ENCODE data around the gene THRAP3. TPM values are rescaled to one million over a fixed set of nuclear protein-coding genes. Genes with fewer than 3 reads are reported as not detected.

Gene THRAP3
- total and polyA plus RNA-seq, 9 of the 15 experiments (the other 6 are each of a cell fraction or from before 2014, with no cell fraction given) = 66.2 to 135 (median 113) TPM

DNA sequence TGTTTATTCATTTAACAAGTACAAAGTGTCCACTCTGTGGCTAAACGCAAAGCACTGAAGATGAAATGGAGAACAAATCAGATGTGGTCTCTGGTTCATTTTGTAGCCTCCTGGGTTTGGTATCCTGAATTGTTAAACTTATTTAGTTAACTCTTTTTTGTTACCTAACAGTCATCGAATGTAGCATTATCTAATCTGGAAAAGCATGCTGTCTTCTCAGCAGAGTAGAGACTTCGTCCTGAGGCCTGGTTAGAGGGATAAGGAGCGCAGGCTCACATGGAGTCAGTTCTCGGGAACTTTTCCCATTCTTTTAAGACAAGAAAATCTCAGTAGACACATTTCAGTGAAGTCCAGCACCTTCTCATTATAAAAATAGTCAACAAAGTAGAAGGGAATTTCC lies 48.8 kb downstream of the THRAP3 start (continued):
- TF ChIP-seq, protein P1, sequence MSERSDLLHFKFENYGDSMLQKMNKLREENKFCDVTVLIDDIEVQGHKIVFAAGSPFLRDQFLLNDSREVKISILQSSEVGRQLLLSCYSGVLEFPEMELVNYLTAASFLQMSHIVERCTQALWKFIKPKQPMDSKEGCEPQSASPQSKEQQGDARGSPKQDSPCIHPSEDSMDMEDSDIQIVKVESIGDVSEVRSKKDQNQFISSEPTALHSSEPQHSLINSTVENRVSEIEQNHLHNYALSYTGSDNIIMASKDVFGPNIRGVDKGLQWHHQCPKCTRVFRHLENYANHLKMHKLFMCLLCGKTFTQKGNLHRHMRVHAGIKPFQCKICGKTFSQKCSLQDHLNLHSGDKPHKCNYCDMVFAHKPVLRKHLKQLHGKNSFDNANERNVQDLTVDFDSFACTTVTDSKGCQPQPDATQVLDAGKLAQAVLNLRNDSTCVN (CRISPR knock-in tag; IDR thresholded peaks at IDR 0.05) = no peak
- TF ChIP-seq FOXA3 (CRISPR knock-in tag; conservative IDR thresholded peaks at IDR 0.05 in 1 of 2, IDR thresholded peaks at IDR 0.05 in 1 of 2) (no peak), HDAC2 (IDR thresholded peaks at IDR 0.05) (peak; percentile 68), COPS2 (conservative IDR thresholded peaks at IDR 0.05) (no peak), ARHGAP35 (IDR thresholded peaks at IDR 0.05; ENCODE audit: partially characterized antibody) (no peak), L3MBTL2 (IDR thresholded peaks at IDR 0.05) (peak; percentile 88), MIER1 (IDR thresholded peaks at IDR 0.05; ENCODE audit: low read depth) (no peak), FOXK2 (conservative IDR thresholded peaks at IDR 0.05 in 1 of 2, IDR thresholded peaks at IDR 0.05 in 1 of 2; ENCODE audit: low read depth in 2 of 2) (no peak), NCOA2 (IDR thresholded peaks at IDR 0.05; ENCODE audit: partially characterized antibody in 2 of 2) (no peak), SRSF3 (IDR thresholded peaks at IDR 0.05; ENCODE audit: insufficient read depth, low read length) (no peak), ELF1 (tag; IDR thresholded peaks at IDR 0.05) (no peak), SMAD4 (CRISPR knock-in tag; conservative IDR thresholded peaks at IDR 0.05) (0 out of 2 replicates have a peak, but pooled peaks have one; percentile 62), HMG20A (CRISPR knock-in tag; conservative IDR thresholded peaks at IDR 0.05) (no peak), TEAD4 (IDR thresholded peaks at IDR 0.05; ENCODE audit: low read length) (peak; percentile 89), TEAD4 (CRISPR knock-in tag; IDR thresholded peaks at IDR 0.05; ENCODE audit: borderline replicate concordance) (no peak), TCF7 (IDR thresholded peaks at IDR 0.05; ENCODE audit: borderline replicate concordance) (no peak), POLR2AphosphoS5 (IDR thresholded peaks at IDR 0.05; ENCODE audit: control insufficient read depth, insufficient read depth, low read depth, low read length) (peak; percentile 80; the same call in 1 of the 2 replicates), RFX1 (IDR thresholded peaks at IDR 0.05) (no peak), SMARCA4 (IDR thresholded peaks at IDR 0.05) (peak; percentile 88; the same call in 1 of the 2 replicates), ZNF175 (CRISPR knock-in tag; IDR thresholded peaks at IDR 0.05; ENCODE audit: low read depth) (no peak), ZNF699 (CRISPR knock-in tag; IDR thresholded peaks at IDR 0.05; ENCODE audit: insufficient replicate concordance) (no peak), ESRRA (IDR thresholded peaks at IDR 0.05; ENCODE audit: borderline replicate concordance, low read depth) (no peak)
- TF ChIP-seq, protein P2, sequence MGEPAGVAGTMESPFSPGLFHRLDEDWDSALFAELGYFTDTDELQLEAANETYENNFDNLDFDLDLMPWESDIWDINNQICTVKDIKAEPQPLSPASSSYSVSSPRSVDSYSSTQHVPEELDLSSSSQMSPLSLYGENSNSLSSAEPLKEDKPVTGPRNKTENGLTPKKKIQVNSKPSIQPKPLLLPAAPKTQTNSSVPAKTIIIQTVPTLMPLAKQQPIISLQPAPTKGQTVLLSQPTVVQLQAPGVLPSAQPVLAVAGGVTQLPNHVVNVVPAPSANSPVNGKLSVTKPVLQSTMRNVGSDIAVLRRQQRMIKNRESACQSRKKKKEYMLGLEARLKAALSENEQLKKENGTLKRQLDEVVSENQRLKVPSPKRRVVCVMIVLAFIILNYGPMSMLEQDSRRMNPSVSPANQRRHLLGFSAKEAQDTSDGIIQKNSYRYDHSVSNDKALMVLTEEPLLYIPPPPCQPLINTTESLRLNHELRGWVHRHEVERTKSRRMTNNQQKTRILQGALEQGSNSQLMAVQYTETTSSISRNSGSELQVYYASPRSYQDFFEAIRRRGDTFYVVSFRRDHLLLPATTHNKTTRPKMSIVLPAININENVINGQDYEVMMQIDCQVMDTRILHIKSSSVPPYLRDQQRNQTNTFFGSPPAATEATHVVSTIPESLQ (CRISPR knock-in tag; IDR thresholded peaks at IDR 0.05) = no peak
- TF ChIP-seq, protein P3, sequence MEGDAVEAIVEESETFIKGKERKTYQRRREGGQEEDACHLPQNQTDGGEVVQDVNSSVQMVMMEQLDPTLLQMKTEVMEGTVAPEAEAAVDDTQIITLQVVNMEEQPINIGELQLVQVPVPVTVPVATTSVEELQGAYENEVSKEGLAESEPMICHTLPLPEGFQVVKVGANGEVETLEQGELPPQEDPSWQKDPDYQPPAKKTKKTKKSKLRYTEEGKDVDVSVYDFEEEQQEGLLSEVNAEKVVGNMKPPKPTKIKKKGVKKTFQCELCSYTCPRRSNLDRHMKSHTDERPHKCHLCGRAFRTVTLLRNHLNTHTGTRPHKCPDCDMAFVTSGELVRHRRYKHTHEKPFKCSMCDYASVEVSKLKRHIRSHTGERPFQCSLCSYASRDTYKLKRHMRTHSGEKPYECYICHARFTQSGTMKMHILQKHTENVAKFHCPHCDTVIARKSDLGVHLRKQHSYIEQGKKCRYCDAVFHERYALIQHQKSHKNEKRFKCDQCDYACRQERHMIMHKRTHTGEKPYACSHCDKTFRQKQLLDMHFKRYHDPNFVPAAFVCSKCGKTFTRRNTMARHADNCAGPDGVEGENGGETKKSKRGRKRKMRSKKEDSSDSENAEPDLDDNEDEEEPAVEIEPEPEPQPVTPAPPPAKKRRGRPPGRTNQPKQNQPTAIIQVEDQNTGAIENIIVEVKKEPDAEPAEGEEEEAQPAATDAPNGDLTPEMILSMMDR (IDR thresholded peaks at IDR 0.05 in 2 of 3, conservative IDR thresholded peaks at IDR 0.05 in 1 of 3; ENCODE audit: insufficient read depth in 2 of 3, low read depth in 1 of 3, low read length in 3 of 3) = no peak
- TF ChIP-seq, protein P4, sequence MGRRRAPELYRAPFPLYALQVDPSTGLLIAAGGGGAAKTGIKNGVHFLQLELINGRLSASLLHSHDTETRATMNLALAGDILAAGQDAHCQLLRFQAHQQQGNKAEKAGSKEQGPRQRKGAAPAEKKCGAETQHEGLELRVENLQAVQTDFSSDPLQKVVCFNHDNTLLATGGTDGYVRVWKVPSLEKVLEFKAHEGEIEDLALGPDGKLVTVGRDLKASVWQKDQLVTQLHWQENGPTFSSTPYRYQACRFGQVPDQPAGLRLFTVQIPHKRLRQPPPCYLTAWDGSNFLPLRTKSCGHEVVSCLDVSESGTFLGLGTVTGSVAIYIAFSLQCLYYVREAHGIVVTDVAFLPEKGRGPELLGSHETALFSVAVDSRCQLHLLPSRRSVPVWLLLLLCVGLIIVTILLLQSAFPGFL (CRISPR knock-in tag; IDR thresholded peaks at IDR 0.05) = no peak

All from K562 (cell line).